PC-9 (cell line): Measurements from ENCODE around the gene SF1. TPM values are rescaled to one million over a fixed set of nuclear protein-coding genes. Genes with fewer than 3 reads are reported as not detected.

ENCODE experiments used
- BruUV-seq: library from RNA; stranded (reverse); fragments of 400-500 nt; replicated peaks from 2 replicates; lab custom pipeline; 2021; lab: Mats Ljungman, UMichigan
- CTCF ChIA-PET: fragments of 300-600 bp; sonication (Branson Sonifier 250); formaldehyde crosslinking; loops from one replicate; lab custom pipeline; 2022; ENCODE audit warnings: antibody characterized with exemption; lab: Charles Lee
- POLR2A ChIA-PET: fragments of 300-600 bp; sonication (Branson Sonifier 250); formaldehyde crosslinking; loops from one replicate; lab custom pipeline; 2022; ENCODE audit warnings: antibody characterized with exemption; ENCODE audit not compliant: unreplicated experiment; lab: Charles Lee
- DNase-seq, 2 experiments: peaks; one replicate each; pipeline versions ENCODE4 v3.0.0 to v3.0.0-alpha.2; 2015 to 2022; ENCODE audit warnings: mixed read lengths in 1 of 2
- H2AFZ ChIP-seq: fragments of 200-600 bp; sonication (generic); 2 replicates; pipeline ENCODE4 v1.8.1; 2017; ENCODE audit warnings: antibody characterized with exemption
- H3F3A ChIP-seq: fragments of 200-600 bp; sonication (generic); 2 replicates; pipeline ENCODE4 v1.8.1; 2017; ENCODE audit warnings: antibody characterized with exemption, mild to moderate bottlenecking, low read depth; ENCODE audit not compliant: insufficient read depth
- H3K27ac ChIP-seq: fragments of 200-600 bp; sonication (generic); 2 replicates; pipeline ENCODE4 v1.6.1; 2016; ENCODE audit warnings: mixed run types
- H3K27me3 ChIP-seq: fragments of 200-600 bp; sonication (generic); 2 replicates; pipeline ENCODE4 v1.6.1; 2016; ENCODE audit warnings: low read depth, mixed run types; ENCODE audit not compliant: insufficient read depth
- H3K36me3 ChIP-seq: fragments of 200-600 bp; sonication (generic); 2 replicates; pipeline ENCODE4 v1.6.1; 2016; ENCODE audit warnings: low read depth, mixed run types
- H3K4me1 ChIP-seq: fragments of 200-600 bp; sonication (generic); replicated peaks from 2 replicates; pipeline ENCODE4 v1.6.1; 2016; ENCODE audit warnings: mixed run types; ENCODE audit not compliant: insufficient read depth
- H3K4me2 ChIP-seq: fragments of 200-600 bp; sonication (generic); 2 replicates; pipeline ENCODE4 v1.6.1; 2017; ENCODE audit warnings: mixed run types
- H3K4me3 ChIP-seq: fragments of 200-600 bp; sonication (generic); 2 replicates; pipeline ENCODE4 v1.6.1; 2016; ENCODE audit warnings: mixed run types
- H3K79me2 ChIP-seq: fragments of 200-600 bp; sonication (generic); 2 replicates; pipeline ENCODE4 v1.6.1; 2017; ENCODE audit warnings: low read depth, mixed run types
- H3K9me2 ChIP-seq: fragments of 200-600 bp; sonication (generic); 2 replicates; pipeline ENCODE4 v1.8.1; 2017; ENCODE audit warnings: mild to moderate bottlenecking; ENCODE audit not compliant: insufficient read depth
- H3K9me3 ChIP-seq: fragments of 200-600 bp; sonication (generic); 2 replicates; pipeline ENCODE4 v1.8.1; 2016; ENCODE audit warnings: low read depth; ENCODE audit not compliant: insufficient read depth
- H4K20me1 ChIP-seq: fragments of 200-600 bp; sonication (generic); 2 replicates; pipeline ENCODE4 v1.8.1; 2017; ENCODE audit not compliant: insufficient read depth
- EZH2 ChIP-seq: fragments of 200-600 bp; sonication (generic); IDR thresholded peaks from 2 replicates; pipeline ENCODE4 v1.8.0; 2017; ENCODE audit warnings: antibody characterized with exemption, low read depth
- intact Hi-C: fragments of 100-400 bp; cut with micrococcal nuclease; formaldehyde crosslinking; loops from one replicate; pipeline ENCODE4 v1.10.0; 2022; ENCODE audit not compliant: unreplicated experiment
- total RNA-seq: library from RNA; stranded (reverse); gene quantifications from 2 replicates; pipeline ENCODE4 v1.2.3, GENCODE V29; 2021
- TF ChIP-seq, protein P1 (sequence below): fragments of 200-600 bp; sonication (generic); conservative IDR thresholded peaks from 2 replicates; pipeline ENCODE4 v1.6.1; 2017; ENCODE audit warnings: mixed run types, antibody characterized with exemption, mild to moderate bottlenecking, moderate library complexity

SF1 gene
- total RNA-seq, 1 experiment from 2014 or later: 336 TPM

GRCh38 chr11:64809781-64810241, 31.5 kb upstream of the SF1 start:
- intact Hi-C loops: loop anchor here (1.0 to 2.0 kb wide), 3 partner anchors 31 to 69 kb away; partner anchors contain the start of genes EHD1 and SF1
- Histone ChIP-seq H3K79me2 (peaks cover 16% of the 10 kb centered on the region), H3K9me2 (no peaks in the 10 kb centered on the region), H3K36me3 (peaks cover 7% of the 10 kb centered on the region; the same call in 1 of the 2 replicates), H3K9me3 (no peaks in the 10 kb centered on the region), H3K4me2 (peak overlapping the region; percentile 88), H3K4me3 (peak overlapping the region; percentile 93), H3F3A (peaks cover 14% of the 10 kb centered on the region; the same call in 1 of the 2 replicates), H2AFZ (peak overlapping the region; percentile 99), H4K20me1 (no peaks in the 10 kb centered on the region), H3K27me3 (no peaks in the 10 kb centered on the region), H3K4me1 (peaks cover 8% of the 10 kb centered on the region), H3K27ac (no peak overlapping the region)
- peak; percentile 59 to 64 for DNase-seq
- no peak for TF ChIP-seq EZH2
- TF ChIP-seq, protein P1, sequence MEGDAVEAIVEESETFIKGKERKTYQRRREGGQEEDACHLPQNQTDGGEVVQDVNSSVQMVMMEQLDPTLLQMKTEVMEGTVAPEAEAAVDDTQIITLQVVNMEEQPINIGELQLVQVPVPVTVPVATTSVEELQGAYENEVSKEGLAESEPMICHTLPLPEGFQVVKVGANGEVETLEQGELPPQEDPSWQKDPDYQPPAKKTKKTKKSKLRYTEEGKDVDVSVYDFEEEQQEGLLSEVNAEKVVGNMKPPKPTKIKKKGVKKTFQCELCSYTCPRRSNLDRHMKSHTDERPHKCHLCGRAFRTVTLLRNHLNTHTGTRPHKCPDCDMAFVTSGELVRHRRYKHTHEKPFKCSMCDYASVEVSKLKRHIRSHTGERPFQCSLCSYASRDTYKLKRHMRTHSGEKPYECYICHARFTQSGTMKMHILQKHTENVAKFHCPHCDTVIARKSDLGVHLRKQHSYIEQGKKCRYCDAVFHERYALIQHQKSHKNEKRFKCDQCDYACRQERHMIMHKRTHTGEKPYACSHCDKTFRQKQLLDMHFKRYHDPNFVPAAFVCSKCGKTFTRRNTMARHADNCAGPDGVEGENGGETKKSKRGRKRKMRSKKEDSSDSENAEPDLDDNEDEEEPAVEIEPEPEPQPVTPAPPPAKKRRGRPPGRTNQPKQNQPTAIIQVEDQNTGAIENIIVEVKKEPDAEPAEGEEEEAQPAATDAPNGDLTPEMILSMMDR: no peak
- no TSS peak for BruUV-seq
- POLR2A ChIA-PET: interaction anchor here (0.6 to 1.0 kb wide), 2 partner anchors 12 to 325 kb away, joined by 3 to 7 read pairs; no protein-coding TSS in a partner anchor
- CTCF ChIA-PET: interaction anchor here (0.6 kb wide), 2 partner anchors 10 to 609 kb away, joined by 3 to 6 read pairs; no protein-coding TSS in a partner anchor

GRCh38 chr11:64805481-64805880, 27.1 kb upstream of the SF1 start:
- TF ChIP-seq EZH2: no peak
- TF ChIP-seq, protein P1: no peak
- H4K20me1 ChIP-seq: no peaks in the 10 kb centered on the region
- no peaks in the 10 kb centered on the region for H3K27me3 ChIP-seq
- H3K27ac ChIP-seq: no peak overlapping the region
- H3K36me3 ChIP-seq: peaks cover 7% of the 10 kb centered on the region; the same call in 1 of the 2 replicates
- no peak overlapping the region for H3K4me2 ChIP-seq
- H3K4me3 ChIP-seq: no peak overlapping the region
- H3K79me2 ChIP-seq: peaks cover 16% of the 10 kb centered on the region
- CTCF ChIA-PET: no interaction called here
- H3K9me3 ChIP-seq: no peaks in the 10 kb centered on the region
- DNase-seq: no peak
- peaks cover 21% of the 10 kb centered on the region for H3F3A ChIP-seq
- BruUV-seq: no TSS peak
- intact Hi-C loops: no loop called here
- peaks cover 26% of the 10 kb centered on the region for H3K4me1 ChIP-seq
- H2AFZ ChIP-seq: no peak overlapping the region
- POLR2A ChIA-PET: no interaction called here
- H3K9me2 ChIP-seq: no peaks in the 10 kb centered on the region

- H3K9me2 ChIP-seq: no peaks in the 10 kb centered on the region
- BruUV-seq: no TSS peak
- intact Hi-C loops: no loop called here
- H3K9me3 ChIP-seq: no peaks in the 10 kb centered on the region
- H3K4me1 ChIP-seq: peaks cover 26% of the 10 kb centered on the region
- H3K4me3 ChIP-seq: peak overlapping the region; percentile 76; the same call in 1 of the 2 replicates
- DNase-seq: no peak
- H3K79me2 ChIP-seq: peaks cover 16% of the 10 kb centered on the region
- peak overlapping the region; percentile 69 for H3K27ac ChIP-seq
- H3K36me3 ChIP-seq: peaks cover 7% of the 10 kb centered on the region; the same call in 1 of the 2 replicates
- ChIA-PET POLR2A (interaction anchor here (0.5 to 0.6 kb wide), 2 partner anchors 20 to 577 kb away, joined by 3 to 4 read pairs; no protein-coding TSS in a partner anchor), CTCF (interaction anchor here (0.6 kb wide), 1 partner anchor 202 kb away, joined by 3 read pairs; no protein-coding TSS in a partner anchor)
- no peaks in the 10 kb centered on the region for H4K20me1 ChIP-seq
- no peak overlapping the region; the same call in 1 of the 2 replicates for H2AFZ ChIP-seq
- peak overlapping the region; percentile 91 for H3K4me2 ChIP-seq
- H3K27me3 ChIP-seq: no peaks in the 10 kb centered on the region
- peaks cover 25% of the 10 kb centered on the region for H3F3A ChIP-seq
- TF ChIP-seq EZH2: no peak
- TF ChIP-seq, protein P1: no peak
Measured at GRCh38 chr11:64804346-64805210, 26.2 kb upstream of the SF1 start.
